ENCODE data around the gene HCCS.

HCCS gene

GRCh38 chrX:11117745-11118144 lies 6.6 kb downstream of the HCCS start:
- TF ChIP-seq SIN3A (IDR thresholded peaks at IDR 0.05; ENCODE audit: borderline replicate concordance, insufficient read depth, low read length) (no peak), POLR2AphosphoS5 (IDR thresholded peaks at IDR 0.05; ENCODE audit: low read depth, low read length) (no peak), TAF1 (IDR thresholded peaks at IDR 0.05; ENCODE audit: borderline replicate concordance, insufficient read depth, low read length) (no peak), FOXP2 (optimal IDR thresholded peaks at IDR 0.05; ENCODE audit: borderline replicate concordance, extremely low read depth, extremely low read length, insufficient read depth) (no peak), REST (IDR thresholded peaks at IDR 0.05; ENCODE audit: insufficient read depth in 1 of 2, low read depth in 2 of 2, low read length in 2 of 2) (no peak)

GRCh38 chrX:11119313-11119943 lies 8.3 kb downstream of the HCCS start:
- TF ChIP-seq REST (IDR thresholded peaks at IDR 0.05; ENCODE audit: insufficient read depth in 1 of 2, low read depth in 2 of 2, low read length in 2 of 2): no peak
- TF ChIP-seq SIN3A (IDR thresholded peaks at IDR 0.05; ENCODE audit: borderline replicate concordance, insufficient read depth, low read length): no peak
- no peak for TF ChIP-seq TAF1 (IDR thresholded peaks at IDR 0.05; ENCODE audit: borderline replicate concordance, insufficient read depth, low read length)
- no peak for TF ChIP-seq FOXP2 (optimal IDR thresholded peaks at IDR 0.05; ENCODE audit: borderline replicate concordance, extremely low read depth, extremely low read length, insufficient read depth)
- TF ChIP-seq POLR2AphosphoS5 (IDR thresholded peaks at IDR 0.05; ENCODE audit: low read depth, low read length): no peak

- TF ChIP-seq TAF1 (IDR thresholded peaks at IDR 0.05; ENCODE audit: borderline replicate concordance, insufficient read depth, low read length): no peak
- no peak for TF ChIP-seq REST (IDR thresholded peaks at IDR 0.05; ENCODE audit: insufficient read depth in 1 of 2, low read depth in 2 of 2, low read length in 2 of 2)
- TF ChIP-seq FOXP2 (optimal IDR thresholded peaks at IDR 0.05; ENCODE audit: borderline replicate concordance, extremely low read depth, extremely low read length, insufficient read depth): no peak
- no peak for TF ChIP-seq SIN3A (IDR thresholded peaks at IDR 0.05; ENCODE audit: borderline replicate concordance, insufficient read depth, low read length)
- TF ChIP-seq POLR2AphosphoS5 (IDR thresholded peaks at IDR 0.05; ENCODE audit: low read depth, low read length): no peak
These were observed 13.0 kb downstream of the HCCS start for GRCh38 chrX:11124112-11124511.

- TF ChIP-seq FOXP2 (optimal IDR thresholded peaks at IDR 0.05; ENCODE audit: borderline replicate concordance, extremely low read depth, extremely low read length, insufficient read depth) (no peak), TAF1 (IDR thresholded peaks at IDR 0.05; ENCODE audit: borderline replicate concordance, insufficient read depth, low read length) (no peak), REST (IDR thresholded peaks at IDR 0.05; ENCODE audit: insufficient read depth in 1 of 2, low read depth in 2 of 2, low read length in 2 of 2) (no peak), SIN3A (IDR thresholded peaks at IDR 0.05; ENCODE audit: borderline replicate concordance, insufficient read depth, low read length) (no peak), POLR2AphosphoS5 (IDR thresholded peaks at IDR 0.05; ENCODE audit: low read depth, low read length) (no peak)
These were observed 13.9 kb downstream of the HCCS start for GRCh38 chrX:11125060-11125459.

All from PFSK-1 (cell line).